ENCODE results near the gene TMEM120B. TPM values are rescaled to one million over a fixed set of nuclear protein-coding genes. Genes with fewer than 3 reads are reported as not detected.

TMEM120B gene
- total and polyA plus RNA-seq, 2 of the 13 experiments (the other 11 are each of a cell fraction or from before 2014, with no cell fraction given), result 7.1 to 12.9 TPM

DNA sequence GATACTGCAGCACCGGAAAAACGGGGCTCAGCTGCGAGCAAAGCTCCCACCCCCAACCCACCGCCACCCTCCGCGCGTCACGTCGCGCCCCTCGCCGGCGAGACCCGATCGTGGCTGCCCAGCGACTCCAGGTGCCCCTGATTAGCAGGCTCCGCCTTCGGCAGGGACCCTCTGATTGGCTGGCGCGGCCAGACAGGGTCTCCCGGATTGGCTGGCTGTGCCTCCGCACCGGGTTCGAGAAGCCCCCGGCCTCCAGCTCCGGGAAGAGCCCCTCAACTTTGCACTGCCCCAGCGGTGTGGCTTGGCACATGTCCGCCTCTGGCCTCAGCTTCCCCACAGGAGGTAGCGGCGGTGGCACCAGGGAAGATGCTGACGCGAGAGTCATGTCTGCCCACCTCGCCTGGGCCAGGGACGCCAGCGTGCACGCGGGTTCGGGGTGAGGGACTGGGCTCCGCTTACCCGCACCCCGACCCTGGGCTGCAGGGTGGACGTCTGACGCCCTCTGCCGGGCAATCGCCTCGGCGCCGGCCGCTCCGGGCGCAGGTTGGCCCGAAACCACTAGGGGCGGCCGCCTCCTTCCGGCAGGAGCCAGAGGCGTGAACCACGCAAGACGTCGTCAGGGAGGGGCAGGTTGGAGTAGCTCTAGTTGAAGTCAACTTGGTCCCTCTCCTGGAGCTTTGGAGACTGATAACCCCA lies 81.4 kb downstream of the TMEM120B start (continued):
- TF ChIP-seq, protein P1, sequence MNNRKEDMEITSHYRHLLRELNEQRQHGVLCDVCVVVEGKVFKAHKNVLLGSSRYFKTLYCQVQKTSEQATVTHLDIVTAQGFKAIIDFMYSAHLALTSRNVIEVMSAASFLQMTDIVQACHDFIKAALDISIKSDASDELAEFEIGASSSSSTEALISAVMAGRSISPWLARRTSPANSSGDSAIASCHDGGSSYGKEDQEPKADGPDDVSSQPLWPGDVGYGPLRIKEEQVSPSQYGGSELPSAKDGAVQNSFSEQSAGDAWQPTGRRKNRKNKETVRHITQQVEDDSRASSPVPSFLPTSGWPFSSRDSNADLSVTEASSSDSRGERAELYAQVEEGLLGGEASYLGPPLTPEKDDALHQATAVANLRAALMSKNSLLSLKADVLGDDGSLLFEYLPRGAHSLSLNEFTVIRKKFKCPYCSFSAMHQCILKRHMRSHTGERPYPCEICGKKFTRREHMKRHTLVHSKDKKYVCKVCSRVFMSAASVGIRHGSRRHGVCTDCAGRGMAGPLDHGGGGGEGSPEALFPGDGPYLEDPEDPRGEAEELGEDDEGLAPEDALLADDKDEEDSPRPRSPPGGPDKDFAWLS (CRISPR knock-in tag; IDR thresholded peaks at IDR 0.05; ENCODE audit: borderline replicate concordance), result peak; percentile 85; the same call in 1 of the 2 replicates
- TF ChIP-seq SALL2 (CRISPR knock-in tag; IDR thresholded peaks at IDR 0.05) (peak; percentile 85), FIP1L1 (IDR thresholded peaks at IDR 0.05; ENCODE audit: borderline replicate concordance, insufficient read depth, low read depth, low read length) (no peak; the same call in 1 of the 2 replicates), ZNF121 (CRISPR knock-in tag; IDR thresholded peaks at IDR 0.05) (no peak), HNRNPL (IDR thresholded peaks at IDR 0.05; ENCODE audit: low read depth, low read length) (peak; percentile 74; the same call in 1 of the 2 replicates), CBX5 (CRISPR knock-in tag; IDR thresholded peaks at IDR 0.05; ENCODE audit: borderline replicate concordance) (peak; percentile 69), SMARCC2 (IDR thresholded peaks at IDR 0.05) (no peak)
- TF ChIP-seq, protein P2, sequence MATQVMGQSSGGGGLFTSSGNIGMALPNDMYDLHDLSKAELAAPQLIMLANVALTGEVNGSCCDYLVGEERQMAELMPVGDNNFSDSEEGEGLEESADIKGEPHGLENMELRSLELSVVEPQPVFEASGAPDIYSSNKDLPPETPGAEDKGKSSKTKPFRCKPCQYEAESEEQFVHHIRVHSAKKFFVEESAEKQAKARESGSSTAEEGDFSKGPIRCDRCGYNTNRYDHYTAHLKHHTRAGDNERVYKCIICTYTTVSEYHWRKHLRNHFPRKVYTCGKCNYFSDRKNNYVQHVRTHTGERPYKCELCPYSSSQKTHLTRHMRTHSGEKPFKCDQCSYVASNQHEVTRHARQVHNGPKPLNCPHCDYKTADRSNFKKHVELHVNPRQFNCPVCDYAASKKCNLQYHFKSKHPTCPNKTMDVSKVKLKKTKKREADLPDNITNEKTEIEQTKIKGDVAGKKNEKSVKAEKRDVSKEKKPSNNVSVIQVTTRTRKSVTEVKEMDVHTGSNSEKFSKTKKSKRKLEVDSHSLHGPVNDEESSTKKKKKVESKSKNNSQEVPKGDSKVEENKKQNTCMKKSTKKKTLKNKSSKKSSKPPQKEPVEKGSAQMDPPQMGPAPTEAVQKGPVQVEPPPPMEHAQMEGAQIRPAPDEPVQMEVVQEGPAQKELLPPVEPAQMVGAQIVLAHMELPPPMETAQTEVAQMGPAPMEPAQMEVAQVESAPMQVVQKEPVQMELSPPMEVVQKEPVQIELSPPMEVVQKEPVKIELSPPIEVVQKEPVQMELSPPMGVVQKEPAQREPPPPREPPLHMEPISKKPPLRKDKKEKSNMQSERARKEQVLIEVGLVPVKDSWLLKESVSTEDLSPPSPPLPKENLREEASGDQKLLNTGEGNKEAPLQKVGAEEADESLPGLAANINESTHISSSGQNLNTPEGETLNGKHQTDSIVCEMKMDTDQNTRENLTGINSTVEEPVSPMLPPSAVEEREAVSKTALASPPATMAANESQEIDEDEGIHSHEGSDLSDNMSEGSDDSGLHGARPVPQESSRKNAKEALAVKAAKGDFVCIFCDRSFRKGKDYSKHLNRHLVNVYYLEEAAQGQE (IDR thresholded peaks at IDR 0.05; ENCODE audit: borderline replicate concordance in 1 of 2, low read depth in 1 of 2, low read length in 2 of 2), result no peak
- TF ChIP-seq, protein P3, sequence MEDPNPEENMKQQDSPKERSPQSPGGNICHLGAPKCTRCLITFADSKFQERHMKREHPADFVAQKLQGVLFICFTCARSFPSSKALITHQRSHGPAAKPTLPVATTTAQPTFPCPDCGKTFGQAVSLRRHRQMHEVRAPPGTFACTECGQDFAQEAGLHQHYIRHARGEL (CRISPR knock-in tag; IDR thresholded peaks at IDR 0.05), result no peak; the same call in 1 of the 2 replicates
- TF ChIP-seq, protein P4, sequence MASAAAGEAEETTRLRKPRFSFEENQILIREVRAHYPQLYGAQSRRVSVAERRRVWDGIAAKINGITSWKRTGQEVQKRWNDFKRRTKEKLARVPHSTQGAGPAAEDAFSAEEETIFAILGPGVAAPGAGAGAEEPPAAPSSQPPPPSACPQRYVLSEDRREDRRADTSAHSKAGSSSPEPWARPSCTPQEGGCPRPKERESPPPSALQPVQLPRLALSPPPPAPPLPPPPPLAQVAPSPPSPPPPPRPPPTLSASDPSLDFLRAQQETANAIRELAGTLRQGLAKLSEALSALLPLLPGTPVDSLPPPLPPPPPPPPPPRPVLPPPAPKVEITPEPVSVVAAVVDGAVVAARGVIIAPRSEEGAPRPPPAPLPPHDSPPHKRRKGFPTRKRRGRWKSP (CRISPR knock-in tag; IDR thresholded peaks at IDR 0.05), result no peak
- TF ChIP-seq, protein P5, sequence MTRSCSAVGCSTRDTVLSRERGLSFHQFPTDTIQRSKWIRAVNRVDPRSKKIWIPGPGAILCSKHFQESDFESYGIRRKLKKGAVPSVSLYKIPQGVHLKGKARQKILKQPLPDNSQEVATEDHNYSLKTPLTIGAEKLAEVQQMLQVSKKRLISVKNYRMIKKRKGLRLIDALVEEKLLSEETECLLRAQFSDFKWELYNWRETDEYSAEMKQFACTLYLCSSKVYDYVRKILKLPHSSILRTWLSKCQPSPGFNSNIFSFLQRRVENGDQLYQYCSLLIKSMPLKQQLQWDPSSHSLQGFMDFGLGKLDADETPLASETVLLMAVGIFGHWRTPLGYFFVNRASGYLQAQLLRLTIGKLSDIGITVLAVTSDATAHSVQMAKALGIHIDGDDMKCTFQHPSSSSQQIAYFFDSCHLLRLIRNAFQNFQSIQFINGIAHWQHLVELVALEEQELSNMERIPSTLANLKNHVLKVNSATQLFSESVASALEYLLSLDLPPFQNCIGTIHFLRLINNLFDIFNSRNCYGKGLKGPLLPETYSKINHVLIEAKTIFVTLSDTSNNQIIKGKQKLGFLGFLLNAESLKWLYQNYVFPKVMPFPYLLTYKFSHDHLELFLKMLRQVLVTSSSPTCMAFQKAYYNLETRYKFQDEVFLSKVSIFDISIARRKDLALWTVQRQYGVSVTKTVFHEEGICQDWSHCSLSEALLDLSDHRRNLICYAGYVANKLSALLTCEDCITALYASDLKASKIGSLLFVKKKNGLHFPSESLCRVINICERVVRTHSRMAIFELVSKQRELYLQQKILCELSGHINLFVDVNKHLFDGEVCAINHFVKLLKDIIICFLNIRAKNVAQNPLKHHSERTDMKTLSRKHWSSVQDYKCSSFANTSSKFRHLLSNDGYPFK (CRISPR knock-in tag; IDR thresholded peaks at IDR 0.05; ENCODE audit: borderline replicate concordance), result no peak
- TF ChIP-seq, protein P6, sequence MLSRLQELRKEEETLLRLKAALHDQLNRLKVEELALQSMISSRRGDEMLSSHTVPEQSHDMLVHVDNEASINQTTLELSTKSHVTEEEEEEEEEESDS (CRISPR knock-in tag; IDR thresholded peaks at IDR 0.05; ENCODE audit: borderline replicate concordance), result 0 out of 2 replicates have a peak, but pooled peaks have one; percentile 43
- TF ChIP-seq, protein P7, sequence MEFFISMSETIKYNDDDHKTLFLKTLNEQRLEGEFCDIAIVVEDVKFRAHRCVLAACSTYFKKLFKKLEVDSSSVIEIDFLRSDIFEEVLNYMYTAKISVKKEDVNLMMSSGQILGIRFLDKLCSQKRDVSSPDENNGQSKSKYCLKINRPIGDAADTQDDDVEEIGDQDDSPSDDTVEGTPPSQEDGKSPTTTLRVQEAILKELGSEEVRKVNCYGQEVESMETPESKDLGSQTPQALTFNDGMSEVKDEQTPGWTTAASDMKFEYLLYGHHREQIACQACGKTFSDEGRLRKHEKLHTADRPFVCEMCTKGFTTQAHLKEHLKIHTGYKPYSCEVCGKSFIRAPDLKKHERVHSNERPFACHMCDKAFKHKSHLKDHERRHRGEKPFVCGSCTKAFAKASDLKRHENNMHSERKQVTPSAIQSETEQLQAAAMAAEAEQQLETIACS (CRISPR knock-in tag; IDR thresholded peaks at IDR 0.05), result no peak; the same call in none of the 2 replicates
- TF ChIP-seq, protein P8, sequence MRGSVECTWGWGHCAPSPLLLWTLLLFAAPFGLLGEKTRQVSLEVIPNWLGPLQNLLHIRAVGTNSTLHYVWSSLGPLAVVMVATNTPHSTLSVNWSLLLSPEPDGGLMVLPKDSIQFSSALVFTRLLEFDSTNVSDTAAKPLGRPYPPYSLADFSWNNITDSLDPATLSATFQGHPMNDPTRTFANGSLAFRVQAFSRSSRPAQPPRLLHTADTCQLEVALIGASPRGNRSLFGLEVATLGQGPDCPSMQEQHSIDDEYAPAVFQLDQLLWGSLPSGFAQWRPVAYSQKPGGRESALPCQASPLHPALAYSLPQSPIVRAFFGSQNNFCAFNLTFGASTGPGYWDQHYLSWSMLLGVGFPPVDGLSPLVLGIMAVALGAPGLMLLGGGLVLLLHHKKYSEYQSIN (CRISPR knock-in tag; IDR thresholded peaks at IDR 0.05; ENCODE audit: borderline replicate concordance), result no peak
